Activated CD4-positive, alpha-beta T cell treated with anti-CD3 and anti-CD28 coated beads for 48 hours (primary cell): ENCODE data around the gene B3GNT7.
A peak's percentile ranks its signal among the peaks of the same experiment; 100 is the strongest.
"Not testable (repeated sequence)": the region's sequence is repeated elsewhere in the genome, so short reads cannot be mapped to it uniquely, and the experiment has no call there.

Experiments used
- DNase-seq: peaks from one replicate; pipeline ENCODE4 v3.0.0-alpha.2; 2020

Gene B3GNT7

GRCh38 chr2:231395188-231396057 is at the start of gene B3GNT7:
B3GNT7 (plus strand) TSS chr2:231395710; CDS start chr2:231395804, 94 bp downstream.
- DNase-seq = no peak

GRCh38 chr2:231347081-231347480 is 48.4 kb upstream of the B3GNT7 start:
- DNase-seq = no peak

GRCh38 chr2:231347638-231348037 is 47.9 kb upstream of the B3GNT7 start:
- no peak for DNase-seq

GRCh38 chr2:231348173-231348572 is 47.3 kb upstream of the B3GNT7 start:
- DNase-seq = no peak

- no peak for DNase-seq
These were observed 46.7 kb upstream of the B3GNT7 start for GRCh38 chr2:231348704-231349373.

GRCh38 chr2:231349374-231349735 is 46.2 kb upstream of the B3GNT7 start:
- DNase-seq = not testable (repeated sequence)

- no peak for DNase-seq
These were observed 43.9 kb upstream of the B3GNT7 start for GRCh38 chr2:231351648-231352047.

- DNase-seq = no peak
These were observed 42.0 kb upstream of the B3GNT7 start for GRCh38 chr2:231353469-231353868.

GRCh38 chr2:231355508-231356465 is 39.7 kb upstream of the B3GNT7 start:
- no peak for DNase-seq

GRCh38 chr2:231356466-231356844 is 39.1 kb upstream of the B3GNT7 start:
- DNase-seq = no peak

- DNase-seq = no peak
These were observed 38.5 kb upstream of the B3GNT7 start for GRCh38 chr2:231357048-231357447.

- no peak for DNase-seq
These were observed 37.6 kb upstream of the B3GNT7 start for GRCh38 chr2:231357931-231358330.

GRCh38 chr2:231359441-231359840 is 36.1 kb upstream of the B3GNT7 start:
- no peak for DNase-seq

- DNase-seq = no peak
These were observed 35.6 kb upstream of the B3GNT7 start for GRCh38 chr2:231359948-231360347.

- DNase-seq = no peak
These were observed 35.1 kb upstream of the B3GNT7 start for GRCh38 chr2:231360401-231360800.

- no peak for DNase-seq
These were observed 34.6 kb upstream of the B3GNT7 start for GRCh38 chr2:231360881-231361371.

- peak; percentile 9 for DNase-seq
These were observed 33.6 kb upstream of the B3GNT7 start for GRCh38 chr2:231361701-231362554.

- DNase-seq = no peak
These were observed 32.8 kb upstream of the B3GNT7 start for GRCh38 chr2:231362555-231363184.

GRCh38 chr2:231364061-231364460 is 31.4 kb upstream of the B3GNT7 start:
- DNase-seq = no peak

- DNase-seq = no peak
These were observed 30.3 kb upstream of the B3GNT7 start for GRCh38 chr2:231364961-231365810.
